Measurements from ENCODE around the gene OIT3. TPM values are rescaled to one million over a fixed set of nuclear protein-coding genes. Genes with fewer than 3 reads are reported as not detected.
"Not testable (repeated sequence)": the region's sequence is repeated elsewhere in the genome, so short reads cannot be mapped to it uniquely, and the experiment has no call there.

OIT3 gene
- total RNA-seq, 2 experiments from 2014 or later = not detected

DNA sequence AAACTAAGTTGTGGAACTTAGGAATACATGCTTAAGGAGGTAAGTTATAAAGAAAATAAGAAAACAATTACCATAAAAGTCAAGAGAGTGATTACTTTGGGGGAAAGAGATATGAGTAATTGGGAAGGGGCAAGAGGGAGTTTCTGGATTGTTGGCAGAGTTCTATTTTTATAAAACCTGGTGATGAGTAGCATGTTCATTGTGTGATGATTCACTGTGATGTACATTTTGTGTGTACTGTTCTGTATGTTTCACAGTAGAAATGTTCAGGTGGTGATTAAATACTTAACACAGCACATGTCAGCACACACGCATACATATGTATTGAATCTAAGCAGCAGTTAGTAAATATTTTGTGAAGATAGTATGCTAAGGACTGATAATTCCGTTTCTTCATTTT is 9.7 kb upstream of the OIT3 start:
- no peak for DNase-seq
- no peaks in the 10 kb centered on the region for H3K9me3 Mint-ChIP-seq
- H3K27me3 Mint-ChIP-seq = no peaks in the 10 kb centered on the region
- H3K4me3 Mint-ChIP-seq = no peak overlapping the region
- POLR2A ChIA-PET = no interaction called here
- H3K36me3 Mint-ChIP-seq (ENCODE audit: low read depth) = peaks cover 25% of the 10 kb centered on the region
- no peak overlapping the region for H3K27ac Mint-ChIP-seq
- CTCF ChIA-PET = no interaction called here
- peaks cover 13% of the 10 kb centered on the region for H3K4me1 Mint-ChIP-seq

DNA sequence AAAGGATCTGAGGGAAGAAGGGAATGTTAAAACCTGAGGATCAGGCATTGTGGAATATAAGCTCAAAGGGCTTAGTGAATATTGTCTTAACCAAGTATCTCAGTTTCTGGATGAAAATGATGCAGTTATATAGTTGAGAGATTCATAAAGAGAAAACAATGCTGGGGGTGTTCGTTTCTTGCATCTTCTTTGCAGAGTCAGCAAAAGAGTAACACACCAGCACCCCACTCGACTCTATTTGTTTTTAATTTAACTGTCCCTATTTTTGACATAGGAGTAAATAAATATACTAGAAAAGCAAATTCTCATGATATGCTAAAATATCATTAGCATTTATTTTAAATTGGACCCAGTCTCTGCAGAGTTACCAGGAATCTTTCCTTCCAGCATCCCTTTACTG is 7.6 kb upstream of the OIT3 start:
- Mint-ChIP-seq H3K9me3 (no peaks in the 10 kb centered on the region), H3K27ac (no peak overlapping the region), H3K36me3 (ENCODE audit: low read depth) (peaks cover 23% of the 10 kb centered on the region), H3K4me3 (no peak overlapping the region), H3K27me3 (no peaks in the 10 kb centered on the region), H3K4me1 (peaks cover 13% of the 10 kb centered on the region)
- no peak for DNase-seq
- ChIA-PET POLR2A (no interaction called here), CTCF (no interaction called here)

DNA sequence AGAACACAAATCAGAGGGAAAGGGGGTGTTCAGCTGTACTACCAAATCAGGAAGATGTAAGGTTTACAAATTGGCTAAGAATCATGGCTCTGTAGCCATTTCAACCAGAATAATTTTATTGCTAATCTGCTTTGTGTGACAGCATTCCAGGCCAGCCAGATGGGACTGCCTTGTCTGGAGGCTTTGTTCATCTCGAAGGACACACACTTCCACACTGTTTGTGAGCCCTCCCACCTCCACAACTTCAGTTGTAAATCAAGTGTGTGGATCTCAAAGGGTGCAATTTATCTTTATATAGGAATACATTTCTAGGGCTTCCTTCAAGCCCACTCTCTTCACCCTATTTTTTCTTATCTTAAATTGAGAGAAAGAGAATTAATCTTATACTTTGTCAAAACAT is 6.9 kb upstream of the OIT3 start:
- Mint-ChIP-seq H3K27me3 (no peaks in the 10 kb centered on the region), H3K36me3 (ENCODE audit: low read depth) (peaks cover 23% of the 10 kb centered on the region), H3K9me3 (no peaks in the 10 kb centered on the region), H3K4me3 (no peak overlapping the region), H3K4me1 (peaks cover 13% of the 10 kb centered on the region), H3K27ac (no peak overlapping the region)
- no peak for DNase-seq
- POLR2A ChIA-PET = no interaction called here
- CTCF ChIA-PET = no interaction called here

DNA sequence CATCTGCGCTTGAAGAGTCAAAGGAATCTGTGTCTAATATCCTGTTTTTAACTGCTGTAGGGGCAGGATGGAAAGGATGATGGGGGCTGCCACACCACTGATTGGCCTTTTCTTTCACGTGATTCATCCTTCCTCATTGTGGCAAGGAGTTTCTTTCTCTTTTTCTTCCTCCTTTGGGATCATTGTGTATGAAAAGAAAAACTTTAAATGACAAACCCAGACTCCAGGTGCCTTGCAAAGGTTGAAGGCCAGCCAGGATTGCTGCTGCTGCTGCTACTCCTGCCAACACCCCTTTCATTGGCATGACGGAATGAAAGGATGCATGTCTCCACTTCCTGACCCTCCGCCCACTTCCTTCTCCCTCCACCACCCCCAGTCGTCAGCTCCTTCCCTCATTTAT is 6.5 kb upstream of the OIT3 start:
- POLR2A ChIA-PET = no interaction called here
- H3K36me3 Mint-ChIP-seq (ENCODE audit: low read depth) = peaks cover 23% of the 10 kb centered on the region
- H3K4me3 Mint-ChIP-seq = no peak overlapping the region
- no peak for DNase-seq
- no peak overlapping the region for H3K27ac Mint-ChIP-seq
- H3K27me3 Mint-ChIP-seq = no peaks in the 10 kb centered on the region
- no peaks in the 10 kb centered on the region for H3K9me3 Mint-ChIP-seq
- H3K4me1 Mint-ChIP-seq = peaks cover 13% of the 10 kb centered on the region
- CTCF ChIA-PET = no interaction called here

DNA sequence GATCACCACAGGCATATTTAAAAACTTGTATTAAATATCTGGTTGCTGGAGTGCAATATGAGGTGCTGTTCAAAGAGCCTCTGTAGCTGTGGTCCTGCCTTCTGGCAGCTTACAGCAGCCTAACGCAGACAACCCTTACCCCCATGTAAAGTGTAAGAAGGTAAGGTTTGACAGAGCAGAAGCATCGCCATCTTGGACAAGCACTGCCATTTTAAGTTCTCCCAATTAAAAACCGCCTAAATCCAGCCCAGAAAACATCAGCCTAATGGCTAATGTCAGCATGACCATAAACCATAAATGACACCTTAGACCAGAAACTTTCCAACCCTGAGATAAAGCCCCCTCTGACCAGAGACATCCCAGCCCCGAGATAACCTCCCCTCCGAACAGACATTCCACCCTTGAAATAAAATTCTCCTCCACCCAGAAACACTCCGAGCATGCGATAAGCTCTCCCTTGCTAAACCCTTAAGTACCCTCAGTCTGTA is 5.3 kb upstream of the OIT3 start:
- POLR2A ChIA-PET = no interaction called here
- peaks cover 23% of the 10 kb centered on the region for H3K36me3 Mint-ChIP-seq (ENCODE audit: low read depth)
- H3K27me3 Mint-ChIP-seq = peaks cover 2% of the 10 kb centered on the region
- H3K9me3 Mint-ChIP-seq = no peaks in the 10 kb centered on the region
- no peak for DNase-seq
- CTCF ChIA-PET = no interaction called here
- peaks cover 13% of the 10 kb centered on the region for H3K4me1 Mint-ChIP-seq
- H3K4me3 Mint-ChIP-seq = no peak overlapping the region
- no peak overlapping the region for H3K27ac Mint-ChIP-seq

DNA sequence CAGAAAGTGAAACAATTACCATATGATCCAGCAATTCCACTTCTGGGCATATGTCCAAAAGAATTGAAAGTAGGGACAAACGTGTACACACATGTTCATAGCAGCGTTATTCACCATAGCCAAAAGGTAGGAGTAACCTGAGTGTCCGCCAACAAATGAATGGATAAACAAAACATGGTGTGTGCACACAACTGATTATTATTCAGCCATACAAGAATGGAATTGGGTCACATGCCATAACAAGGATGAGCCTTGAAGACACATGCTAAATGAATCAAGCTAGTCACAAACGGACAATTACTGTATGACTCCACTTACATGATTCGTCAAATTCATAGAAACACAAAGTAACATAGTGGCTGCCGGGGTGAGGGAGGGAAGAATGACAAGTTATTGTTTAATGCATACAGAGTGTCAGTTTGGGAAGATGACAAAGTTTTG is 4.1 kb upstream of the OIT3 start:
- Mint-ChIP-seq H3K27ac (no peak overlapping the region), H3K4me1 (peaks cover 13% of the 10 kb centered on the region), H3K27me3 (peaks cover 7% of the 10 kb centered on the region), H3K4me3 (no peak overlapping the region), H3K9me3 (no peaks in the 10 kb centered on the region), H3K36me3 (ENCODE audit: low read depth) (peaks cover 18% of the 10 kb centered on the region)
- DNase-seq = no peak
- ChIA-PET POLR2A (no interaction called here), CTCF (interaction anchor here (0.6 kb wide), 1 partner anchor 32 kb away, joined by 4 read pairs; no protein-coding TSS in a partner anchor)

DNA sequence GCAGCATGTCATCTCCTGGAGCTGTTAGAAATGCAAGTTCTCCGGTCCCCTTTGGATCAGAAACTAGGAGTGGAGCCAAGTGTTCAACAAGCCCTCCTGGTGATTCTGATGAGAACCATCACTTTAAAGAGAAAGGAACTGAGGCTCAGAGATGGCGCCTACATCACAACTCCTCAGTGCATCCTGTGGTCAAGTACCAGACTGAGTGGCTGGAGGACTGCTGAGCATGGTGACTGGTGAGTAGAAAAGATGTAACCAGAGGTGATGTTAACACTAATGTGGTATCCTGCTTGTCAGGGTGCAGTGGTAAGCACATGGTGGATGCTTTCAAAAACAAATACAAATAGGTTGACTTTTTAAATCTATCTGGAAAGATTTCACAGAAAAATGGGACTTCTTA is 3.5 kb upstream of the OIT3 start:
- CTCF ChIA-PET = interaction anchor here (0.7 to 1.2 kb wide), 3 partner anchors 14 to 525 kb away, joined by 3 to 5 read pairs (median 3); no protein-coding TSS in a partner anchor
- peaks cover 18% of the 10 kb centered on the region for H3K36me3 Mint-ChIP-seq (ENCODE audit: low read depth)
- no peak for DNase-seq
- POLR2A ChIA-PET = no interaction called here
- H3K4me3 Mint-ChIP-seq = no peak overlapping the region
- no peak overlapping the region for H3K27ac Mint-ChIP-seq
- H3K27me3 Mint-ChIP-seq = peaks cover 8% of the 10 kb centered on the region
- peaks cover 13% of the 10 kb centered on the region for H3K4me1 Mint-ChIP-seq
- H3K9me3 Mint-ChIP-seq = no peaks in the 10 kb centered on the region

DNA sequence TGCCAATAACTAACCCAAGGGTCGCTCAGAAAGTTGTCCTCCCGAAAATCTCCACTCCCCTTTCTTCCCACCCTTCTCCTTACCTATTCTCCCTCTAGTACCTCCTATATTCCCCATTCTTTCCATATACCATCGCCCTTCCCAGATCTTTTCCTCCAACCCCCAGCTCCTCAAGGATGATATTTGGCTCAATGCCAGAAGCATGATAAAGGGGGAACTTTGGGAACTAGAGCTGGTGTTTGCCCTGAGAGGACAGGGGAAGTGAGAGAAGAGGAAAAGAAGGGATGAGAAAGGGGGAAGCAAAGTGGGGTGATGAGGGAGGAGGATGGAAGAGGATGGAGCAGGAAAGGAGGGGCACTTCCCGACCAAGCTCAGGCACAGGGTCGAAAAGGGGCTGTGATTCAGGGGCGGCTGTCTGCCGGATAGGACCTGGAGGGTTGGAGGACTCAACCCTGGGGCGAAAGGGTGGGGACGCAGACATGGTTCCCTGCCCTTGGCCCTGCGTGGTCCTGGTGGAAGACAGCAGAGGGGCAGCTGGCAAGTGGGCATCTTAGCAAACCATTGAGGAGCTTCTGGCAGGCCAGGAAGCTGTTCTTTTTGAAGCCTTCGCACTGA is 1.8 kb downstream of the OIT3 start:
- H3K27me3 Mint-ChIP-seq = peaks cover 11% of the 10 kb centered on the region

DNA sequence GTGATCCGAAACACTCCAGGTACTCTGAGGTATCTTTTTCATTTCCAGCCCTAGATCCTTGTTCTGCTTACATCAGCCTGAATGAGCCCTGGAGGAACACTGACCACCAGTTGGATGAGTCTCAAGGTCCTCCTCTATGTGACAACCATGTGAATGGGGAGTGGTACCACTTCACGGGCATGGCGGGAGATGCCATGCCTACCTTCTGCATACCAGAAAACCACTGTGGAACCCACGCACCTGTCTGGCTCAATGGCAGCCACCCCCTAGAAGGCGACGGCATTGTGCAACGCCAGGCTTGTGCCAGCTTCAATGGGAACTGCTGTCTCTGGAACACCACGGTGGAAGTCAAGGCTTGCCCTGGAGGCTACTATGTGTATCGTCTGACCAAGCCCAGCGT is 5.1 kb downstream of the OIT3 start:
- no peak overlapping the region for H3K4me3 Mint-ChIP-seq
- H3K4me1 Mint-ChIP-seq = no peaks in the 10 kb centered on the region
- no peaks in the 10 kb centered on the region for H3K36me3 Mint-ChIP-seq (ENCODE audit: low read depth)
- H3K9me3 Mint-ChIP-seq = no peaks in the 10 kb centered on the region
- no peak for DNase-seq
- H3K27ac Mint-ChIP-seq = no peak overlapping the region
- H3K27me3 Mint-ChIP-seq = peaks cover 8% of the 10 kb centered on the region
- ChIA-PET POLR2A (no interaction called here), CTCF (no interaction called here)

More for the DNA sequence above, 1.8 kb downstream of the OIT3 start:
- CTCF ChIA-PET = no interaction called here
- Mint-ChIP-seq H3K27ac (no peak overlapping the region), H3K9me3 (no peaks in the 10 kb centered on the region), H3K4me3 (no peak overlapping the region), H3K4me1 (no peaks in the 10 kb centered on the region), H3K36me3 (ENCODE audit: low read depth) (no peaks in the 10 kb centered on the region)
- POLR2A ChIA-PET = no interaction called here
- DNase-seq = no peak

DNA sequence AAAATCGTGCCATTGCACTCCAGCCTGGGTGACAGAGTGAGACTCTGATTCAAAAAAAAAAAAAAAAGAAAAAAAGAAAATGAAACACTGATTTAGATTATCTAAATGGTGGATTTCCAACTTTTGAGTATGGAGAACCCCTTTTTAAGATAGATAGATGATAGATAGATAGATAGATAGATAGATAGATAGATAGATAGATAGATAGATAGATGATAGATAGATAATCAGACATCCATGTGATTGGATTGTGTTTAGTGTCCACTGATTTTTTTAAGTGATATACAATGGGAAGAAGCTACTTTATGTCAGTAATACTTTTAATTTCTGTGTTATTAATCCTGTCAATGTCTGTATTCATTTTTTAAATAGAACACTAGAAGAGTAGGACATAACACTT is 6.0 kb downstream of the OIT3 start:
- ChIA-PET POLR2A (no interaction called here), CTCF (no interaction called here)
- Mint-ChIP-seq H3K27me3 (peaks cover 3% of the 10 kb centered on the region), H3K4me3 (no peak overlapping the region), H3K27ac (no peak overlapping the region), H3K9me3 (no peaks in the 10 kb centered on the region), H3K36me3 (ENCODE audit: low read depth) (no peaks in the 10 kb centered on the region), H3K4me1 (no peaks in the 10 kb centered on the region)
- no peak for DNase-seq

DNA sequence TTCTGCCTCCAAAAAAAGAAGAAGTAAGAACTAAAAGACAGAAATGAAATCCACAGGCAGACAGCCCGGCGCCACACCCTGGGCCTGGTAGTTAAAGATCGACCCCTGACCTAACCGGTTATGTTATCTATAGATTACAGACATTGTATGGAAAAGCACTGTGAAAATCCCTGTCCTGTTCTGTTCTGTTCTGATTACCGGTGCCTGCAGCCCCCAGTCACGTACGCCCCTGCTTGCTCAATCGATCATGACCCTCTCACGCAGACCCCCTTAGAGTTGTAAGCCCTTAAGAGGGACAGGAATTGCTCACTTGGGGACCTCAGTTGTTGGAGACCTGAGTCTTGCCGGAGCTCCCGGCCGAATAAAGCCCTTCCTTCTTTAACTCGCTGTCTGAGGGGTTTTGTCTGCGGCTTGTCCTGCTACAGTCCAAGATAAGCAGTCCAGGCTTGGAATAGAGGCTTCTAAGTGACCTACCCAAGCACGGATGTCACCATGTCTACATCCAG is 10.5 kb downstream of the OIT3 start:
- H3K9me3 Mint-ChIP-seq; H3K36me3 Mint-ChIP-seq (ENCODE audit: low read depth); CTCF ChIA-PET; POLR2A ChIA-PET; H3K4me1 Mint-ChIP-seq; DNase-seq; H3K4me3 Mint-ChIP-seq; H3K27ac Mint-ChIP-seq; H3K27me3 Mint-ChIP-seq: not testable (repeated sequence)

DNA sequence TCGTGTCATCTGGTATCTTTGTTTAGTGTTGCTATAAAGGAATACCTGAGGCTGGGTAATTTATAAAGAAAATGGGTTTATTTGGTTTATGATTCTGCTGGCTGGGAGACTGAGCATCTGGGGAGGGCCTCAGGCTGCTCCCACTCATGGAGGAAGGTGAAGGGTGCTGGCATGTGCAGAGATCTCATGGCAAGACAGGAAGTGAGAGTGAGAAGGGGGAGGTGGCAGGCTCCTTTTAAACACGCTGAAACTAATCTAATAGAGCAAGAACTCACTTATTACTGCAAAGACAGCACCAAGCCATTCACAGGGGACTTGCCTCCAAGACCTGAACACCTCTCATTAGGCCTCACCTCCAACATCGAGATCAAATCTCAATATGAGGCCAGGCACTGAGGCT is 11.3 kb downstream of the OIT3 start:
- H3K27me3 Mint-ChIP-seq = no peaks in the 10 kb centered on the region
- DNase-seq = no peak
- H3K4me1 Mint-ChIP-seq = no peaks in the 10 kb centered on the region
- H3K9me3 Mint-ChIP-seq = no peaks in the 10 kb centered on the region
- CTCF ChIA-PET = no interaction called here
- H3K36me3 Mint-ChIP-seq (ENCODE audit: low read depth) = no peaks in the 10 kb centered on the region
- H3K4me3 Mint-ChIP-seq = no peak overlapping the region
- POLR2A ChIA-PET = no interaction called here
- no peak overlapping the region for H3K27ac Mint-ChIP-seq

DNA sequence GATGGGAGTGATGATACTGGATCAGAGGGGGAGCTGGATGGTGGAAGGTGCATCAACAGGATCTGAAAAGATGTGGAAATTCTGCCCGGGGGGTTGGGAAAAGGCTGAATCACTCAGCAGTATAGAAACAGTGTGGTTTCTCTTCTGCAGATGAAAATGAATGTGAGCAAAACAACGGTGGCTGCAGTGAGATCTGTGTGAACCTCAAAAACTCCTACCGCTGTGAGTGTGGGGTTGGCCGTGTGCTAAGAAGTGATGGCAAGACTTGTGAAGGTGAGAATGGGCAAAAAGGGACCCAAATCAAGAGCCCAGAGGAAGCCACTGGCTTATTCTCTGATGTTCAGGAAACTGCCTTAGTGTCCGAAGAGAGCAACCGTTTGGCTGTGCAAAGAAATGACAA is 12.9 kb downstream of the OIT3 start:
- no peaks in the 10 kb centered on the region for H3K4me1 Mint-ChIP-seq
- no peaks in the 10 kb centered on the region for H3K36me3 Mint-ChIP-seq (ENCODE audit: low read depth)
- CTCF ChIA-PET = no interaction called here
- H3K9me3 Mint-ChIP-seq = no peaks in the 10 kb centered on the region
- H3K27me3 Mint-ChIP-seq = peaks cover 3% of the 10 kb centered on the region
- DNase-seq = no peak
- H3K4me3 Mint-ChIP-seq = no peak overlapping the region
- no peak overlapping the region for H3K27ac Mint-ChIP-seq
- POLR2A ChIA-PET = no interaction called here

DNA sequence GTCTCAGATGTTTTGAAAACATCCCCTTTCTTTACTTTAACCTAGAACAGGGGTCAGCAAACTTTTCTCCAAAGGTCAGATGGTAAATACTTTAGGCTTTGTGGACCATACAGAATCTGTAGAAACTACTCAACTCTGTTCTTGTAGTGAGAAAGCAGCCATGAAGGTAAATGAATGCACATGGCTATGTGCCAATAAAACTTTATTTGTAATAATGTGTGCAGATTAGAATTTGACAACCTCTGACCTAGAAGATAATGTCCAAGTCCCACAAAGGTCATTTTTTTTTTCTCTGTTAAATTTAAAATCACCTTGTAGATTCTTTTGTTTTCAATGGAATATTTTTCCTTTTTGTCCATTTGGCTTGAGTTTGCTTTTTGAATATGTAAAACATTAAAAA is 17.2 kb downstream of the OIT3 start:
- no peaks in the 10 kb centered on the region for H3K36me3 Mint-ChIP-seq (ENCODE audit: low read depth)
- ChIA-PET POLR2A (no interaction called here), CTCF (no interaction called here)
- DNase-seq = no peak
- no peaks in the 10 kb centered on the region for H3K9me3 Mint-ChIP-seq
- H3K4me1 Mint-ChIP-seq = no peaks in the 10 kb centered on the region
- H3K4me3 Mint-ChIP-seq = no peak overlapping the region
- peaks cover 3% of the 10 kb centered on the region for H3K27me3 Mint-ChIP-seq
- no peak overlapping the region for H3K27ac Mint-ChIP-seq
